GM21619 (cell line): ENCODE data around the gene KIAA0930.
A peak's percentile ranks its signal among the peaks of the same experiment; 100 is the strongest.

Experiments
- ATAC-seq: cut with Tn5 transposase; IDR thresholded peaks from one replicate; pipeline ENCODE4 v1.9.1; 2021; ENCODE audit not compliant: unreplicated experiment

KIAA0930 gene

GRCh38 chr22:45185718-45186514, 54.8 kb downstream of the KIAA0930 start:
- ATAC-seq: no peak

DNA sequence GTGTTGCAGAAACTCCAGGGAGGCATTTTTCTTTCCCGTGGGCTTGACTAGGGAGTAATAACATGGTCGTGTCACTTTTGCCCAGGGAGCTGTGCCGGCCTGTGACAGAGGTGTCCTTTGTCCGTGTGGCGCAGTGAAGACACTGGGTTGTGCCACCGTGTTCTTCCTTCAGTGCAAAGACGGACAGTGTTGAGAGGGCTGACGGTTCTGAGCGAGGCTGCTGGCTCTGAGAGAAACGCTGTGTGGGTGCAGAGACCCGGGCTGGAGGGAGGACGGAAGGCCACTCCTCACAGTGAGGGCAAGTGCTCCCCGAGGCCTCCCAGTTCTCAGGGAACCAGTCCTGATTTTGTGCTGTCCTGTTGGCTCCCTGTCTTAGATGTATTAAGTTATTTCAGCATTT, 56.7 kb downstream of the KIAA0930 start:
- ATAC-seq: no peak

- ATAC-seq: no peak
Observed at GRCh38 chr22:45181766-45182165, 58.9 kb downstream of the KIAA0930 start.

- no peak for ATAC-seq
Observed at GRCh38 chr22:45181240-45181639, 59.5 kb downstream of the KIAA0930 start.

GRCh38 chr22:45180146-45180679, 60.5 kb downstream of the KIAA0930 start:
- ATAC-seq: no peak

DNA sequence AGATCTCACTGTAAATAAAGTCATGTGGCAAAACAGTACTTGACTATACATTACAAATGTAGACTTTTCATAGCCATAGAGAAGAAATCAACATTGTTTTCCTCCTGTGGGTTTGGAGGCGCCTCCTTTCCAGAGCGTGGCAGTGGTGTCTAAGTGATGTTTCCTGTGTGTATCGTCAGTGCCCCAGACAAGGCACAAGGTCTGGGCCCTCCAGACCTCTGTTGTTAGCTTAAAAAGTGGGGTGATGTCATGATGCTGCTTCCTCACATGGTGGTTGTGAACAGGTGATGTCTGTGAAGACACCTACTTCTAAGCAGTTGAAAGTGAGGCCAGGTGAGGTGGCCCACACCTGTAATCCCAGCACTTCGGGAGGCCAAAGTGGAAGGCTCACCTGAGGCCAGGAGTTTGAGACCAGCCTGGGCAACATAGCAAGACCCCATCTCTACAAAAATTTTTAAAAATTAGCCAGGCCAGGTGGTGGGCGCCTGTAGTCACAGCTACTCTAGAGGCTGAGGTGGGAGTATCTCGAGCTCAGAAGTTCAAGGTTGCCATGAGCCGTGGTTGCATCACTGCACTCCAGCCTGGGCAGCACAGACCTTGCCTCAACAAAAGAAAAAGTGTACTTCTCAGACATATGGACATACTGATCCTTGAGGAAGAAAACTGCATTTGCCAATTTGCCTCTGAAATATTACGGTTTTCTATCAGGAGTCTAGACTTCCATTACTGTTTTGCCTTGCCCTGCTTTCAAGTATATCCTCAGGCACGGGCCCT, 61.2 kb downstream of the KIAA0930 start:
- no peak for ATAC-seq

DNA sequence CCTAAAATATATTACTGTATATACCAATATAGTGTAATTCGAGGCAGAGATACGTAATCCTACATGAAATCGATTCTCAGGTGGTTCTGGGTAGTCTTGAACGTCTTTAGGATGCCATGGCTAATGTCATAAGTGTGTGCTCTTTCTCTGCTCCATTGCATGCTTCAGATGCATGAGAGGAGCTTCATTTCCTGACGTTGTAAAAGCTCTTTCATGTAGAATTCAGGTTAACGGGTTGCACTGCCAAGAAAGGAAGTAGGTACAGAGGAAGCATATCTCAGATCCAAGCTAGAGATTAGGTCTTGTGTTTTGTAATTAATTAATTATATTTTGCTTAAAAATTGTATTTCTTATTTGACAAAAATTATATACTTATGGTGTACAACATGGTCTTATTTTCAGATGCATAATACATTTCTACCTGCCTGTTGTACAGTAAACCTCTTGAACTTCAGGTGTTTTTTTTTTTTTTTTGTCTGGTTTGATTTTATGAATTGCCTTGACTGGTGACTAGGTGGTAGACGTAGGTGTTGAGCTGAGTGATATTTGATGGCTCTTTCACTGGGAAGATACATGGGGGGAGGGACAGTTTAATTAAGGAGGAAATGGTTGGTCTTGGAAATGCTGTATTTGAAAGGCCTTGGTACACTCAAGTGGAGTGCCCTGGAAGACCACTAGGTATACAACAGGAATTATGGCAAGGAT, 67.7 kb downstream of the KIAA0930 start:
- no peak for ATAC-seq

- ATAC-seq: no peak
Observed at GRCh38 chr22:45171830-45172229, 68.9 kb downstream of the KIAA0930 start.

DNA sequence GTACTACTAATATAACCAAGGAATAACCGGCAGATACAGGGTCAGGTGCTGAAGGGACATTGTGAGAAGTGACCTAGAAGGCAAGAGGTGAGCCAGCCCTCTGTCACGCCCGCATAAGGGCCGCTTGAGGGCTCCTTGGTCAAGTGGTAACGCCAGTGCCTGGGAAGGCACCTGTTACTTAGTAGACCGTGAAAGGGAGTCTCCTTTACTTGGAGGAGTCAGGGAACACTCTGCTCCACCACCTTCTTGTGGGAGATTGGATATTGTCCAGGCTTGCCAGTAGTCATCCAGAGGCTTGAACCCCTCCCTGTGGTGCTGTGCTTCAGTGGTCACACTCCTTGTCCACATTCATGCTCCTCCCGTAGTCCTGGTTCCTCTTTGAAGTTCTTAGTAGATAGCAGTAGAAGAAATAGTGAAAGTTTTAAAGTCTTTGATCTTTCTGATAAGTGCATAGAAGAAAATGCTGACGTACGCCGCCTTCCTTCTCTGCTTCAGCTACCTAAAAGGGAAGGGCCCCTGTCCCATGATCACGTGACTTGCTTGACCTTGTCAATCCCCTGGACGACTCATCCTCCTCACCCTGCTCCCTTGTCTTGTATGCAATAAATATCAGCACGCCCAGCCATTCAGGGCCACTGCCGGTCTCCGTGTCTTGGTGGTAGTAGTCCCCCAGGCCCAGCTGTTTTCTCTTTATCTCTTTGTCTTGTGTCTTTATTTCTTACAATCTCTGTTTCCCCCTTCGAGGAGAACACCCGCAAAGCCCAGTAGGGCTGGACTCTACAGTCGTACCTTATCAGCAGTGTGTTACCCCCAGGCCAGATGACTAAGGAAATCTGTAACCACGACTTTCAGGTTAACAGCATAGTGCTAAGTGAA, 70.9 kb downstream of the KIAA0930 start:
- ATAC-seq: no peak

DNA sequence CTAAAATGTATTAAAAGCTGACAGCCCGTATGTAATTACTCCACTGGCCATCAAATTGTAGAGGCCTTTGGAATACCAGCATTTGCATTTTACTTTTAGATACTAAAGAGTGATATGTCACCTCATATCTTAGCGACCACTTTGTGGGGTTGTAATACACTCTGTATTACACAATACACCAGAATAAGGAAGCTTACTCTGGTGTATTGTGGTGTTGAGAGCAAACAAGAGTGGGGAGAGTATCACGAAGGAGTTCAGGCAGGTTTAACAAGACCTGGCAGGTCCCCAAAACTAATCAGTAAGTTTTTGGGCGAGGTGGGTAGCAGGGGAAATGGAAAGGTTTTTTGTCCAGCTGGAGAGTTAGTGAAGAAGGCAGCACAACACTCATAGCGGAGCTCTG, 73.8 kb downstream of the KIAA0930 start:
- no peak for ATAC-seq

DNA sequence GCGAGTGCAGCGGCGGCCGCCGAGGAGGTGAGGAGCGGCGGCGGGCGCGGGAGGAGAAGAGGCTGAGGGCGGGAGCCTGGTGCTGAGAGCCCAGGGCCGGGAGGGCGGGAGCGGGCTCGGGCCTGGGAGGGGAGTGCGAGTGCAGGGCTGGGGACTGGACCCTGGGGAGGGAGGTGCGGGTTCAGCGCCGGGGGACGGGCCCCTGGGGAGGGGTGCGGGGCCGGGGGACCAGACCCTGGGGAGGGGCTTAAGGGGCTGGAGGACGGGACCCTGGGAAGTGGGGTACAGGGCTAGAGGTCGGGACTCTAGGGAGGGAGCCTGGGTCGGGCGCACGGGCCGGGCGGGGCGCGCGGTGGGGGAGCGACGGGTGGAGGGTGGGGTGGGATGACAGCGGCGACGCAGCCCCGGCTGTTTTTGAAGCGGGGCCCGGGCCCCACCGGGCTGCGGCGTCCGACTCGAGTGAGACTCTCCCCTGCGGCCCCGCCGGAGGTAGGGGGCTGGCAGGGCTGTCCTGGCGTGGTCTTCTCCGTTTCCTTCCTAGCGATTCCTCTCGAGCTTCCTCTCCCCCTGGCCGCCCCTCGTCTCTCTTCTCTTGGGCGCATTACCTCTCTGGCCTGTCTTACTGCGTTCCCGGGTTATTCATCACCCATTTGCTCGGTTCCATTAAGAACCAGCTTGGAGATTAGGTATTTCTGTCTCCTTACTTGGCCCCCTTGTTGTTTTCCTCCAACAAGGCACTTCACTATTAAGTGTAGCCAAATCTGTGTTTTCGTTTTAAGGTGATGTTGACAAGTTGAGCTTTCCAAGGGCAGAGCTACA, 76.2 kb downstream of the KIAA0930 start:
- ATAC-seq: peak; percentile 27

- ATAC-seq: peak; percentile 54
Observed at GRCh38 chr22:45163451-45164269, 77.0 kb downstream of the KIAA0930 start, which contains the start of gene NUP50. NUP50 (plus strand) TSS chr22:45163925; CDS start chr22:45168178, 4,253 bp downstream.

GRCh38 chr22:45163099-45163450, 77.6 kb downstream of the KIAA0930 start:
- peak; percentile 5 for ATAC-seq

DNA sequence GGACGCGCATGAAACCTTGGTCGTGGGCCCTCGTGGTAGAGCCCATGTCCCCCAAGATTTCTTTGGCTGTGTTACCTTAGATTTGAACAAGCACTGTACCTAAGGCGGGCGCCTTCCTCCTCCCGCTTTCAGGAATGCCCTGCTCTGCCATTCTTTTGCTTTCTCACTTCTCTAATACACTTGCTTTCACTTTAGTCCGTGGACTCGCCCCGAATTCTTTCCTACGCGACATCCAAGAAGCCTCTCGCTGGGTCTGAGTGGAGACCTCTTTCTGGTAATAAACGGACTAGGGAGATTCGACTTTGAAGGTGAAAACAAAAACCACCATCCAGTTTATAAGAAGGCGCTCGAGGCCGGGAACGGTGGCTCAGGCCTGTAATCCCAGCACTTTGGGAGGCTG, 78.2 kb downstream of the KIAA0930 start:
- ATAC-seq: no peak

GRCh38 chr22:45159652-45160462, 80.8 kb downstream of the KIAA0930 start:
- ATAC-seq: no peak

- no peak for ATAC-seq
Observed at GRCh38 chr22:45157907-45158306, 82.8 kb downstream of the KIAA0930 start.

GRCh38 chr22:45155050-45155840, 85.4 kb downstream of the KIAA0930 start:
- ATAC-seq: no peak
